Stimulated activated CD4-positive, alpha-beta T cell treated with anti-CD3 and anti-CD28 coated beads, TNF-alpha, amount 100 ng/mL, for 4 hours (primary cell): ENCODE results near the gene AHRR.

Source experiments
- DNase-seq, 3 experiments: peaks; one replicate each; pipeline ENCODE4 v3.0.0-alpha.2; 2020; ENCODE audit warnings: low read depth in 3 of 3

Gene AHRR

DNA sequence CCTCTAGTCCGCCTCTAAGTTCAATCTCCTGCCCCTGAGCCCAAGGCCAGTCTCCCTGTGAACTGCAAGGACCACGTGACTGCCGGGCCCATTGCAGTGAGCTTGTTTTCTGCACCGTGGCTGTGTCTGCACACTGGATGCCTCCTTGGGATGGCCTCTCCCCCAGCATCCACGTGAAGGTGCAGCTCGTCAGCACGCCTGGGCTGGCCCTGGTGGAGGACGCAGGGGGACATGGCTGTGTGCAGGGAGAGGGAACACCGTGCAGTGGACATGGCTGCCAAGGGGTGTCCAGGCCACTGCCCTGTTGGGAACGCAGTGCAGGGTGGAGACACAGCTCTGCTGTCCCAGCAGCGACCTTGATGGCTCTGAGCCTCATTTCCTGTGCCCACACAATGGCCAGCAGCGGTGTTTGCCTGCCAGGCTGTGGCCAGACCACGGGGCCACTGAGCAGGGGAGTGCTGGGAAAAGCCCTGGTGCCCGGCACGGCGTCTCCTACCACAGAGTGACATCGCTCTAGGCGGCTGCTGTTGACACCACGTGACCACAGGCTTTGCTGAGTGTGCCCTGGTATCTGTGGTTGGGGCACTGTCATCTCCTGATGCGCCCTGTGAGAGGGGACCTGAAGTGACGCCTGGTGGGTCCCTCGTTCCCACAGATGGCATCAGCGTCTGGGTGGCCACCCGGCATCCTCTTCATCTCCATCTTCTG is 94.6 kb downstream of the AHRR start:
- DNase-seq = no peak

DNA sequence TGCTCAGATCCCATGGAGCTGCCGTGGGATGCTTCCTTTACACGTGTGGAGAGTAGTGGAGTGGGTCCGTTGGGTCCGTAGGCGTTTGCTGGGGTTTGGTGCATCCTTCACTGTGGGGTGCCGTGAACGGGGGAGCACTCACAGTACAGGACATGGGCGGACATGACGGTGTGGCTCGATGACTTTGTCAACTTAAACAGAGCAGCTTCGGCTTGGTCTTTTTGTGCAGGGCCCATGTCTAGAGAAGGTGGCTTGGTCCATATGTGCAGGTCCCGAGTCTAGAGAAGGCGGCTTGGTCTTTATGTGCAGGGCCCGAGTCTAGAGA is 95.1 kb downstream of the AHRR start:
- DNase-seq = no peak

DNA sequence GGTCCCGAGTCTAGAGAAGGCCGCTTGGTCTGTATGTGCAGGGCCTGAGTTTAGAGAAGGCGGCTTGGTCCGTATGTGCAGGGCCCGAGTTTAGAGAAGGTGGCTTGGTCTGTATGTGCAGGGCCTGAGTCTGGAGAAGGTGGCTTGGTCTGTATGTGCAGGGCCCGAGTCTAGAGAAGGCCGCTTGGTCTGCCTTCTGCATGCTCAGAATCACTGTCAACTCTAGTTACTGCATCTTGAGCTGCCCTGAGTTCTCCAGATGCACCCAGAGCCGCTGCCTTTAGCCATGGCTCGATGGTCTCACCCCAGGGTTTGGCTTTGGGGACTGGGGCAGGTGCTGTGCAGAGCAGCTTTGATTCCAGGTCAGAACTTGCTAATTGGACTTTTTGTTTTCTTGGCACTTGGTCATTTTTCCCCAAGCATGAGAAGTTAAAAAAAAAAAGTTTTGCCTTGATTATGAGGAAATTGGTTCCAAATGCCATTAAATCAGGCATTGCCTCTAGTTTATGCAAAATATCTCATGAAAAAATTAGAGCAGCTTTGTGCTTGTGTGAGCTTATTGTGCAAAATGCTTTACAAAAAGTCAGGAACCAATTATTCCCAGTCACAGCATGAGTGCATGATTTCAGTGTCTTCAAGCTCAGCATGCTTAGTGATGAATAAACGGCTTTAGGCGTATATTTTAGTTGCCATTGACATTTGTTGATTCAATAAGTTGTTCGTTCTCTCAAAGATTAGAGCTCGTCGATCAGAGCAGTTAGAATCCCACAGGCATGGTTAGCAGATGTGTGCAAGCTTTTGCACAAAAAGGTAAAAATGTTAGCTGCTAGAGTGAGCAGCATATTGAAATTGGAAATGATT is 96.0 kb downstream of the AHRR start:
- no peak for DNase-seq

DNA sequence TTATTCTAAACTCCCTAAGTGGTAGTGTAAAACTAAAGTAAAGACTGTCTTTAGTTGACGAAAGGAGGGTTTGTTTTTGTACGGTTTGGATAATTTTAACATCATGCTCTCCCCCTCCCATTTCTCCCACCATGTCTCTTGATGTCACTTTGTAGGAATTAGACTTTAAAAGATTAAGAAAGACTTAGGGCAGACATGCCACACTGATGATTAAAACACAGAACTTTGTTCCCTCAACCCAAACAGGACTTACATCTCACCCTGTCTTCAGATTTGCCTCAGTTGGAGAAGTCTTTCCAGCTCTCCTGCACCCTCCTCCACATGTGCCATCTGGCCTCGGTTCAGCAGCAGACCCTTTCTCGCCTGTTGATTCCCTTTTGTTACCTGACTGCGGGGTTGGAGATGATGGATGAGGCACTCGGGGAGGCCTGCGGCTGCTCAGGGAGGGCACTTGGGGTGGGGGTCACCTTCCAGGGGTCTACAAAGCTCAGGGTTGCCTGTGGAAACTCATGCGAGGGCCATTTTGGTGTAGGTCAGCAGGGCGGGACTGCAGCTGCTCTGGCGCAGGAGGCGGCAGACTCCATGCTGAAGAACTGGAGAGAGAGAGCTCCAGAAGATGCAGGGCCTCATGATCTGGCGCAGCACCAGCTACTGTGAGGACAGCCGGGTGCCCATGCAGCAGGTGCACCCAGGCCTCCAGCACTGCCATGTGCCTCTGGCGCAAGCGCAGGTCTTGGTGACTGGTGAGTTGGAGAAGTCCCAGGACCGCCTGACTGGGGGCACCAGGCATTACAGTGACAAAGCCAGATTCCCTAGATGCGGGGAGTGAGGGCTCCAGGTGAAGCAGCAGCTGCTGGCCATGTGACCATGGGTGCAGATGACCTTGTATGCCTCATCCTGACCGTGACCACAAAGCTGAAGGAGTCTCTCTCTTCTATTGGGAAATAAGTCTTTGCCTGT is 96.9 kb downstream of the AHRR start:
- DNase-seq = no peak

DNA sequence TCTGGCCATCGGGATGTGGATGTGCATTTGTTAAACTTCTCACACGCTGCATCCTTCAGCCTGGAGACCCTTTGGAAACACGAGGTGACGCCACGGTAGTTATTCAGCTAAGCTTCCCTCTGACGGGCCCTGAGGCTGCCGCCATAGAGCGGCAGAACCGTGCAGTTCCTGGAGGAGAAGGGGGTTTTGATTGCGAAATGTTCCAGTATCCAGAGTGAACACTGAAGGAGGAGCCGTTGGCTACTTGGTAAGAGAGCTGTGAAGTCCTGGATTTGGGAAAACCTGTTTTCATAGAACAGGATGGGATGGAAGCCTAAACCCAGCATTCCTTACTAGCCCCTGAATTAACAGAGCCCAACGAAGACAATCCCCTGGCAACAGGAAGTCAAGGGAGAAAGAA is 98.5 kb downstream of the AHRR start:
- DNase-seq = no peak

DNA sequence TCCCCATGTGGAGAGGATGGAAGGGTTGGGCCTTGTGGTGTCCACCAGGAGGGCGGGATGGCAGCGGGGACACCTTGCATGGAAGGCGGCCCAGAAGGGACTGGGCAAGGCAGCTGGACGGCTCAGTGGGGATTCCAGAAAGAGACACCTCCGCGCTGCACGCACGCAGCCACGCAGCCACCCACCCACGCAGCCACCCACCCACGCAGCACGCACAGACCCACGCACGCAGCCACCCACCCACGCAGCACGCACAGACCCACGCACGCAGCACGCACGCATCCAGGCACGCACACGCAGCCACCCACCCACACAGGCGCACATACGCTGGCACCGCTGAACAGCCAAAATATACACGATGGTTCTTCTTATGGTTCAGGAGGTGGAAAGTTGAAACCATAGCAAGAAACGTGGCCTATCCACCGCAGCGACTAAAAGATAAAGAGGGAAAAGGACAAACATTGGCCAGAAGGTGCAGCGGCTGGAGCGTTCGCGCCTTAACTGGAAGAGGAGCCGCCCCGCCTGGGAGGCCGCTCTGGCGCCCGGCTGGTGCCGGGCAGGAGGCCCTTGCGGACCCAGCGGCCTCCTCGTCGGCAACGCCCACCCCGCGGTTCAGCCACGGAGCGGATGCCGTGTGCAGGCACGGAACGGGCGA is 99.2 kb downstream of the AHRR start:
- DNase-seq = no peak

DNA sequence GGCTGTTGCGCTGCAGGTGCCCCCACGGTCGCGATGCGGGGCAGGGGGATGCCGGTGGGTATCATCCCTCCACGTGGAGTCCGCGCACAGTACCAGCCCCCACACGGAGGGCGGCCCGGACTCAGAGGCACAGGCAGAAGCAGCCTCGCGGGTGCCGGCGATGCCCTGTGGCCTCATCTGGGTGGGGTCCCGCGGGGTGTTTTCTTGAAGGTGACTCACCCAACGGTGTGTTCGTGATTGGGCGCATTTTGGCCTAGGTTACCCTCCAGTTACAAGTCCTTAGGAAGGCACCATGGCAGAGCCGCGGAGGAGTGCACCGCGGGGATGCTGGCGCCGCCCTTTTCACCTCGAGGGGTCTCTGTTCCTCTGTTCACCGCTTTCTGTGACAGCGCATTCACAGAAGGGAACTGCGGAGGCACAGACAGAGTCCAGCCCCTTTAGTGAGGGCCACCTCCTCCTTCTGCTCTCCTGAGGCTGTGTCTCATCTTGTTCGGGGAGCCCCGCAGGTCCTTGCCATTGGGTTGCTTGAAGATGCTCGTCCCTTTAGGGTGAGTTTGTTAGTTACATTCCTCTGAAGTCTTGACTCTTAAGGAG is 99.9 kb downstream of the AHRR start:
- no peak for DNase-seq

DNA sequence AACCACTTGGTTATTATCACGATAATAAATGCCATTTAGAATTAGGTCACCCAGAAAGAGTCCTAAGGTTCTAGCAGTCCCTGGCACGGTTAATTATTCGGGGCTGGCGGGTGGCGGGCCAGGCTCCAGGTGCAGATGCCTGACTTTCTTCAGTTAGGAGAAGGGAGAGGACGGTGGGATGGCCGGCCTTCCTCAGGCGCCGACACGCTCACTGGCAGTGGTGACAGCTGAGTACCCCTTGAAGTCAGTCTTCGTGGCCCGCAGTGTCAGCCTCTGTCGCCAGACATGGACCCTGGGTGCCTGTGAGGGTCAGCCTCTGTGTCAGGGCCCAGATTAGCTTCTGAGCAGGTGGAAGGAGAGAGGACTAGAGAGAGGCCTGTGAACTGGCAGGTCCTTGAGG is 100.4 kb downstream of the AHRR start:
- no peak for DNase-seq

DNA sequence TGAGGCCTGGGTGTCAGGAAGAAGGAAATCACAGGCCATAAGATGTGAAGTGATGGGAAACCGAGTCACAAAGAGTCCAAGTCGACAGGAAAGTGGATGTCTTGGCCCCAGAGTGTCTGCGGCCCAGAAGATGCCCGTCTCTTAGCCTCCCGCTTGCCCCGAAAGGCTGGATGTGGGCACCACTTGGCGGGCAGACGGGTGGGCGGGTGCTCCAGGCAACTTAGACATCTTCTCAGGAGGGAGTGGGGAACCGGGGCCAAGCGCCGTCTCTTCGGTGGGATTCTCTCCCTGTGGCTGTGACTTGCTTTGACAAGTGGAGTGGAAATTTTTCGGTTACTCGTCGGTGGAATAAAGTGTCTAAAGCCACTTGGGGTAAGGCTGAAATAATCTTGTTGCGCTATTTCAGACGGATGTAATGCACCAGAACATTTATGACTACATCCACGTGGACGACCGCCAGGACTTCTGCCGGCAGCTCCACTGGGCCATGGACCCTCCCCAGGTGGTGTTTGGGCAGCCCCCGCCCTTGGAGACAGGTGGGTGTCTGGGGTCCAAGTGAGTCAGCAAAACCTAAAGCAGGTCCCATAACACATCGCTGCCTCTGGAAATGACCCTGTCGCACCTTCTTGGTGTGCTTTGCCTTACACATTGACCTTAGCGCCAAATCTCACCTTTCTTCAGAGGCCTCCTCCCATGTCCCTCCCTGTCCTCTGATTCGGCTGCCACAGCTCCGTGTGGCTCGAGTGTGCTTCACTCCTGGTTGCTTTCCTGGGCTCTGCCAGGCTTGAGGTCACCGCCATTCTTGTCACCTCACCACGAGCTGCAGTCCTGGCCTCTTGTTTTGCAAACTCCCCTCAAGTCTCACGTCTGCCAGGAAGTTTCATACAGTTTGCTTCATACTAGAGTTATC is 101.1 kb downstream of the AHRR start:
- DNase-seq = no peak

DNA sequence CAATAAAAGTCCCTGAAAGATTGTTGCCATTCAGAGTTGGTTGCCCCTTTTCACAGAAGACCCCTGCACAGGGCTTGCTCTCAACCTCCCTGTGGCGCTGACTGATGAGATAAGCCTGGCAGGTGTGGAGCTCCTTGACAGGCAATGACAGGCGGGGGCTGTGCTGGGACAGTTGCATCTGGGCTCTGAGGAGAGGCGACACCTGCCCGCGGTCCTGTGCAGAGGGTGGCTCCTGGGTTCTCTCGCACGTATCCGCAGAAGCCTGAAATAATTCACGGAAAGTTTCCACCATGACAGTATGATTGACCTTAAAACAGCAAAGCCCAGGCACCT is 101.7 kb downstream of the AHRR start:
- DNase-seq = no peak

DNA sequence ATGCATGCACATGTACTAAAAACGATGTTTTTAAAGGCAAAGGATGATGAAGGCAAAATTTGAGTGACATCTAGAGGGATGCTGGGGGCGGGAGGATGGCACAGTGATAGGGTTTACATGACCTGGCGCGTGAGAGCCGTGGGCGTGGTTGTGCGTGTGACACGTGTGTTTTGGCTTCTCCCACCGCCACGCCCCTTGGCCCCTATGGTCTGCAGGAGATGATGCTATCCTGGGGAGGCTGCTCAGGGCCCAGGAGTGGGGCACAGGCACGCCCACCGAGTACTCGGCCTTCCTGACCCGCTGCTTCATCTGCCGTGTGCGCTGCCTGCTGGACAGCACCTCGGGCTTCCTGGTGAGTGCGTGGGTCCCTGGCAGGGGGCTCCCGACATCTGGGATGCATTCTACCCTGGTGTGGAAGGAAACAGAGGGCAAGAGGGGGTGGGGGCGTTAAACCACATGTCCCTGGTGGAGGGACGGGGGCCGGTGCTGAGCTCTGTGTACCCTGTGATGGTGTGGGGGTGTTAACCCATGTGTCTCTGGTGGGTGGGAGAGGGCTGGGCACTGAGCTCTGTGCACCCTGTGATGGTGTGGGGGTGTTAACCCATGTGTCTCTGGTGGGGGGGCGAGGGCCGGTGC is 102.2 kb downstream of the AHRR start:
- no peak for DNase-seq

DNA sequence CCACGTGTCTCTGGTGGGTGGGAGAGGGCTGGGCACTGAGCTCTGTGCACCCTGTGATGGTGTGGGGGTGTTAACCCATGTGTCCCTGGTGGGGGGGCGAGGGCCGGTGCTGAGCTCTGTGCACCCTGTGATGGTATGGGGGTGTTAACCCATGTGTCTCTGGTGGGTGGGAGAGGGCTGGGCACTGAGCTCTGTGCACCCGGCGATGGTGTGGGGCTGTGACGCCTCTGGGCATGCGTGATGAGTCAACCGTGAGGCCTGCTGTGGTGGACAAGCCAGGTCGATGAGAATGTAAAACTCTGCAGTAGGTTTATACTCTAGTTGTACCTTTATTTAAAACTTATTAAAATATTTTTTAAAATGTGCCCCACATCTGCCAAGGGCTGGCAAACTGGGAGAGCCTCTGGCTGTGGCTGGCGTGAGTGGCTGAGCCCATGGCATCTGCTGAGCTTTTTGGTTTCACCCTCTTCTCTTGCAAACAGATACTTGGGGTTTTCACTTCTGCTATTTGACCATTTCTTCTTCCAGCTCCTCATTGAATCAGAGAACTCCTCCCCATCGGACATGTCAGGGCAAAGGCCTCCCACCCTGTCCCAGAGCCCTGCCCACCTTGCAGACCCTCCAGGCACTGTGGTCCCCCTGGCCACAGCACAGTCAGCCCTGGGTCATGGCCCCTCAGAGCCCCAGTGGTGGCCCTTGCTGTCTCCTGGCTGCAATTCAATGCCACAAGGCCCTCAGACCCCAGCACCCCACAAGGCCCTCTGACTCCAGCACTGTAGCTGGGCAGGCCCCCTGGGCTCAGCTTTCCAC is 103.0 kb downstream of the AHRR start:
- DNase-seq = no peak

DNA sequence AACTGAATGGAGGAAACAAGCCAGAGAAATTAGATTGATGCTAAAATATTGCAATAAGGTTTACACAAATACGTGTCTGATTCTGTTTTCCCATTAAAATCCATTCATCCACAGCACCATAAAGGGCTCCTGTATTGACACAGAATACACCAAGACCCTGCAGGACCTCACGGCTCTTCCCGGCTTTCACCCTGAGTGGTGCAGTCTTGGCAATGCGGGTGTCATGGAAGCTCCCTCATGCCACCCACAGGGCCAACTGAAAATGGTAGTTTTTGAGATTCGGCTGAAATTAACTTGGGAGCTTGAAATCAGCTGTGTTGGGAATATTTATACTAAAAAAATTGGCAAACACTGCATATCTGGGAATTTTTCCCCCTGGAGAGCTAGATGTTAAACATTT is 104.2 kb downstream of the AHRR start:
- DNase-seq = no peak

DNA sequence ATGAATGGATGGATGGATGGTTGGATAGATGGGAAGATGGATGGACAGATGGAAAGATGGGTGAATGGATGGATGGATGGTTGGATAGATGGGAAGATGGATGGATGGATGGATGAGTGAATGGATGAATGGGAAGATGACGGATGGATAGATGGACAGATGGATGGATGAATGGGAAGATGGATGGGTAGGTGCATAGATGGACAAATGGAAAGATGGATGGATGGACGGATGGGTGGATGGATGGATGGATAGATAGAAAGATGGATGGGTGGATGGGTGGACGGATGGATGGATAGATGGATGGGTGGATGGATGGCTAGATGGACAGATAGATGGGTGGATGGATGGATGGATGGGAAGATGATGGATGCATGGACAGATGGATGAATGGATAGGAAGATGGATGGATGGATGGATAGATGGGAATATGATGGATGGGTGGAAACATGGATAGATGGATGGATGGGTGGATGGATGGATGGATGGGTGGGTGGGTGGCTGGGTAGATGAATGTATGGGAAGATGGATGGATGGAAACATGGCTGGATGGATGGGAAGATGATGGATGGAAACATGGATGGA is 105.0 kb downstream of the AHRR start:
- no peak for DNase-seq

DNA sequence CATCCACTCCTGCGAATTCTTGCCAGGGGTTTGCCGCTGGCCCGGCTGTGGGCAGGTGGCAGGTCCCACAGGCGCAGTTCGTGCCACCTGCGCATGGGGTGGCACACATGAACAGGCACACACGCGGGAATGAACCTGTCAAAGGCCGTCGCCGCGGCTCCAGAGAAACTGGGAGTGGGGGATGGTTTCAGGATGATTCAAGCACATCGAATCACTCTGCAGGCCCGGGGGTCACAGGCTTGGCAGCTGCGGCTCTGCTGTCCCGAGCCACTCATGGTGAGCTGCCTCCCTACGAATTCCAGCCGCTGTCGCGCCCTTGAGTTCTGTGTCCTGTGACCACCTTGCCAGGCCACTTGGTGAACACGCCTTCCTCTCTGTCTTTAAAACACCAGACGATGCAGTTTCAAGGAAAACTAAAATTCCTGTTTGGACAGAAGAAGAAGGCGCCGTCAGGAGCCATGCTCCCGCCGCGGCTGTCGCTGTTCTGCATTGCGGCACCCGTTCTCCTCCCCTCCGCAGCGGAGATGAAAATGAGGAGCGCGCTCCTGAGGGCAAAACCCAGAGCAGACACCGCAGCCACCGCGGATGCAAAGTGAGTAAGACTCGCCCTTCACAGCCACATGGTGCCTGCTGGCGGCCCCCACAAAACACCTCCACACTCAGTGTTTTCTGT is 106.0 kb downstream of the AHRR start:
- DNase-seq = no peak

DNA sequence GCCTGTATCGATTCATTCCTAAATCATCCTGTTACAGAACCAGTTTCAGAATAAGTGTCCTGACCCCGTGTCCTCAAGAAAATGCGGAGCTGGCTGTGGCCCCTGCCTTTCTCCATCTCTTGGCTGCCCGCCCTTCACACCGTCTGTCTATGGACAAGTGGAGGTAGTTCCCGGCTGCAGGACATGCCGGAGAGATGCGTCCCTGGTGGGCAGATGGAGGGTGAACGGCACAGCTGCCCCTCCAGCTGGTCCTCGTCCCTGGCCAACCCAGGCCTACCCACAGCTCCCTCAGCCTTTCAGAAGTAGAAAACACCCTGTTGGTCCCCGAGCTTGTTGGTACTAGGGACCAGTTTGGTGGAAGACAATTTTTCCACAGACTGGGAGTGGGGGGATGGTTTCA is 106.7 kb downstream of the AHRR start:
- DNase-seq = no peak

DNA sequence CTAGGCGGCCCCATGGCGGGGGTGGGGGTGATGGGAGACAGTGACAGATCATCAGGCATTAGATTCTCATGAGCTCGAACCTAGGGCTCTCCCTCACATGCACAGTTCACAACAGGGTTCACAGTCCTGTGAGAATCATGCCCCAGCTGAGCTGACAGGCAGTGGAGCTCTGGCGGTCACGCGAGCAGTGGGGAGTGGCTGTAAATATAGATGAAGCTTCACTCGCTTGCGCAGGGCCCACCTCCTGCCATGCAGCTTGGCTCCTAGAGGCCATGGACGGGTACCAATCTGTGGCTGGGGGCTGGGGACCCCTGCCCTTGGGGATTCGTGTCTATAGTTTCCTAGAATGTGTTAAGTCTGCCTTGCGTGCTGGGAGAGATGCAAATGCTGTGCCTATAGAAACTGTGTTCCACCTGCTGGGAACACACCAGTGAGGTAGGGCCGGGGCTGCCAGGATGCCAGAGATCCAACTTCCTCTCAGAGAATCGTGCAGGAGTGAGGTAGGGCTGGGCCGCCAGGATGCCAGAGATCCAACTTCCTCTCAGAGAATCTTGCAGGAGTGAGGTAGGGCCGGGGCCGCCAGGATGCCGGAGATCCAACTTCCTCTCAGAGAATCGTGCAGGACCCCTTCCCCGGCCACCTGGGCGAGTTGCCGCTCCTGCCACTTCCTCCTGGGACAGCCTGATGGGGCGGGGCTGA is 107.4 kb downstream of the AHRR start:
- no peak for DNase-seq
